Endothelial cell of umbilical vein (primary cell): Measurements from ENCODE around the gene ACIN1. TPM values are rescaled to one million over a fixed set of nuclear protein-coding genes. Genes with fewer than 3 reads are reported as not detected.

ENCODE experiments used
- BruUV-seq: library from RNA; stranded (reverse); fragments of 400-500 nt; replicated peaks from 2 replicates; lab custom pipeline; 2021; lab: Mats Ljungman, UMichigan
- CTCF ChIA-PET: fragments of 300-600, 350-600 bp; sonication (Branson Sonifier 250); formaldehyde crosslinking; loops from one replicate; lab custom pipeline; 2021; ENCODE audit warnings: antibody characterized with exemption, inconsistent platforms; lab: Charles Lee
- POLR2A ChIA-PET: fragments of 300-600, 350-600 bp; sonication (Branson Sonifier 250); formaldehyde crosslinking; loops from one replicate; lab custom pipeline; 2021; ENCODE audit warnings: antibody characterized with exemption, inconsistent platforms; lab: Charles Lee
- DNase-seq: peaks from one replicate; pipeline ENCODE4 v3.0.0-alpha.2; 2011; ENCODE audit warnings: low read depth, low spot score
- FAIRE-seq: peaks from 2 replicates; lab custom pipeline; 2011; peaks lifted over from hg19 to GRCh38; lab: Jason Lieb, UNC
- H2AFZ ChIP-seq: 2 replicates; pipeline ENCODE4 v1.6.0; 2012; ENCODE audit warnings: low read depth, low read length, control low read depth, inconsistent platforms
- H3K27ac ChIP-seq: 2 replicates; pipeline ENCODE4 v1.5.1; 2011; ENCODE audit warnings: low read depth, mild to moderate bottlenecking, control low read depth, low read length, moderate library complexity; ENCODE audit not compliant: insufficient read depth
- H3K27me3 ChIP-seq, 2 experiments: 2 replicates each; pipeline versions ENCODE4 v1.6.0 to v1.6.1; 2011; ENCODE audit warnings: low read length in 2 of 2, mixed read lengths in 1 of 2; ENCODE audit not compliant: control insufficient read depth in 2 of 2, insufficient read depth in 2 of 2
- H3K36me3 ChIP-seq, 2 experiments: 2 replicates in 1 of 2; 3 replicates in 1 of 2; pipeline ENCODE4 v1.5.1; 2011; ENCODE audit warnings: low read length in 2 of 2, mild to moderate bottlenecking in 1 of 2, moderate library complexity in 1 of 2; ENCODE audit not compliant: control insufficient read depth in 2 of 2, insufficient read depth in 2 of 2; ENCODE audit errors: extremely low read depth in 1 of 2
- H3K4me1 ChIP-seq: 3 replicates; pipeline ENCODE4 v1.5.1; 2011; ENCODE audit warnings: mild to moderate bottlenecking, low read length; ENCODE audit not compliant: control insufficient read depth, insufficient read depth; ENCODE audit errors: extremely low read depth
- H3K4me2 ChIP-seq: 2 replicates; pipeline ENCODE4 v1.6.1; 2011; ENCODE audit warnings: low read length, control low read depth, mixed read lengths; ENCODE audit not compliant: insufficient read depth
- H3K4me3 ChIP-seq, 3 experiments: fragments of 200-600 bp in 1 of 3; sonication (generic), shearing (Covaris generic) in 1 of 3; replicated peaks in 1 of 3; 2 replicates each; pipeline ENCODE4 v1.5.1; 2011 to 2016; ENCODE audit warnings: control low read depth in 3 of 3, low read length in 3 of 3, mild to moderate bottlenecking in 2 of 3, inconsistent platforms in 1 of 3, low read depth in 1 of 3, moderate library complexity in 1 of 3; ENCODE audit not compliant: insufficient read depth in 1 of 3
- H3K79me2 ChIP-seq: 2 replicates; pipeline ENCODE4 v1.6.0; 2012; ENCODE audit warnings: low read length, inconsistent platforms; ENCODE audit not compliant: control insufficient read depth, insufficient read depth
- H3K9ac ChIP-seq: replicated peaks from 2 replicates; pipeline ENCODE3; 2011; ENCODE audit warnings: low read length, control low read depth; ENCODE audit not compliant: insufficient read depth; ENCODE audit errors: extremely low read depth
- H3K9me1 ChIP-seq: replicated peaks from 3 replicates; pipeline ENCODE4 v1.6.0; 2011; ENCODE audit warnings: mild to moderate bottlenecking, low read length; ENCODE audit not compliant: control insufficient read depth, insufficient read depth; ENCODE audit errors: extremely low read depth
- H3K9me3 ChIP-seq: replicated peaks from 2 replicates; pipeline ENCODE4 v1.5.1; 2012; ENCODE audit warnings: low read length, inconsistent platforms; ENCODE audit not compliant: control insufficient read depth, insufficient read depth
- H4K20me1 ChIP-seq: replicated peaks from 2 replicates; pipeline ENCODE3; 2011; ENCODE audit warnings: mild to moderate bottlenecking, low read length; ENCODE audit not compliant: control insufficient read depth, insufficient read depth; ENCODE audit errors: extremely low read depth
- EZH2 ChIP-seq: IDR thresholded peaks from 2 replicates; pipeline ENCODE4 v1.6.1; 2012; ENCODE audit warnings: borderline replicate concordance, low read depth, mild to moderate bottlenecking, moderate library complexity, low read length, inconsistent platforms; ENCODE audit not compliant: severe bottlenecking
- FOS ChIP-seq: IDR thresholded peaks from 2 replicates; pipeline ENCODE4 v1.6.1; 2011; ENCODE audit warnings: mild to moderate bottlenecking, low read length, moderate library complexity, borderline replicate concordance; ENCODE audit not compliant: insufficient read depth
- GATA2 ChIP-seq: IDR thresholded peaks from 2 replicates; pipeline ENCODE4 v1.7.0; 2011; ENCODE audit warnings: low read depth, mild to moderate bottlenecking, moderate library complexity, mixed read lengths, low read length; ENCODE audit not compliant: insufficient read length, insufficient read depth
- JUN ChIP-seq: IDR thresholded peaks from 2 replicates; pipeline ENCODE4 v1.6.1; 2011; ENCODE audit warnings: borderline replicate concordance, low read depth; ENCODE audit not compliant: insufficient read length, insufficient read depth
- MAX ChIP-seq: IDR thresholded peaks from 2 replicates; pipeline ENCODE4 v1.6.1; 2011; ENCODE audit not compliant: insufficient read depth, insufficient read length
- MYC ChIP-seq: IDR thresholded peaks from one replicate; pipeline ENCODE4 v1.6.1; 2011; ENCODE audit warnings: mild to moderate bottlenecking, low read depth, low read length
- POLR2A ChIP-seq: IDR thresholded peaks from 2 replicates; pipeline ENCODE4 v1.6.1; 2012; ENCODE audit warnings: low read depth, mild to moderate bottlenecking, control low read depth, low read length
- POLR2AphosphoS5 ChIP-seq: IDR thresholded peaks from 2 replicates; pipeline ENCODE4 v1.6.1; 2012; ENCODE audit warnings: low read depth, mild to moderate bottlenecking, control low read depth, low read length, moderate library complexity; ENCODE audit not compliant: insufficient read depth
- dilution Hi-C: fragments of 300-500 bp; cut with MboI; formaldehyde crosslinking; loops from one replicate; pipeline ENCODE4 v1.15.0; 2019; ENCODE audit warnings: low sequenced_read_pairs; ENCODE audit not compliant: extremely low pct_ligation_motif_present
- intact Hi-C: fragments of 100-400 bp; cut with micrococcal nuclease; formaldehyde crosslinking; loops from one replicate; pipeline ENCODE4 v1.10.0; 2022
- polyA plus RNA-seq, 4 experiments: library from polyadenylated mRNA; depleted of rRNA in 3 of 4; stranded (reverse) in 3 of 4; unstranded in 1 of 4; fragments of >200 nt; gene quantifications; 2 replicates each; pipeline versions ENCODE4 v1.2.1 to v1.2.3, GENCODE V29; 2011 to 2012; ENCODE audit warnings: missing spikeins in 1 of 4
- total RNA-seq: library from RNA; stranded (reverse); gene quantifications from 2 replicates; pipeline ENCODE4 v1.2.3, GENCODE V29; 2021
- TF ChIP-seq, protein P1 (sequence below), 2 donors: IDR thresholded peaks; 1 replicate in 1 of 2; 2 replicates in 1 of 2; pipeline ENCODE4 v1.5.1; 2011; ENCODE audit warnings: low read length in 2 of 2, mild to moderate bottlenecking in 2 of 2, moderate library complexity in 2 of 2, control low read depth in 1 of 2, inconsistent platforms in 1 of 2, low read depth in 1 of 2; ENCODE audit not compliant: insufficient read depth in 1 of 2; ENCODE audit errors: extremely low read depth in 1 of 2

Gene ACIN1
- total and polyA plus RNA-seq, 2 donors (not counting 3 experiments of a cell fraction or from before 2014, with no cell fraction given), result 146 to 240 TPM

DNA sequence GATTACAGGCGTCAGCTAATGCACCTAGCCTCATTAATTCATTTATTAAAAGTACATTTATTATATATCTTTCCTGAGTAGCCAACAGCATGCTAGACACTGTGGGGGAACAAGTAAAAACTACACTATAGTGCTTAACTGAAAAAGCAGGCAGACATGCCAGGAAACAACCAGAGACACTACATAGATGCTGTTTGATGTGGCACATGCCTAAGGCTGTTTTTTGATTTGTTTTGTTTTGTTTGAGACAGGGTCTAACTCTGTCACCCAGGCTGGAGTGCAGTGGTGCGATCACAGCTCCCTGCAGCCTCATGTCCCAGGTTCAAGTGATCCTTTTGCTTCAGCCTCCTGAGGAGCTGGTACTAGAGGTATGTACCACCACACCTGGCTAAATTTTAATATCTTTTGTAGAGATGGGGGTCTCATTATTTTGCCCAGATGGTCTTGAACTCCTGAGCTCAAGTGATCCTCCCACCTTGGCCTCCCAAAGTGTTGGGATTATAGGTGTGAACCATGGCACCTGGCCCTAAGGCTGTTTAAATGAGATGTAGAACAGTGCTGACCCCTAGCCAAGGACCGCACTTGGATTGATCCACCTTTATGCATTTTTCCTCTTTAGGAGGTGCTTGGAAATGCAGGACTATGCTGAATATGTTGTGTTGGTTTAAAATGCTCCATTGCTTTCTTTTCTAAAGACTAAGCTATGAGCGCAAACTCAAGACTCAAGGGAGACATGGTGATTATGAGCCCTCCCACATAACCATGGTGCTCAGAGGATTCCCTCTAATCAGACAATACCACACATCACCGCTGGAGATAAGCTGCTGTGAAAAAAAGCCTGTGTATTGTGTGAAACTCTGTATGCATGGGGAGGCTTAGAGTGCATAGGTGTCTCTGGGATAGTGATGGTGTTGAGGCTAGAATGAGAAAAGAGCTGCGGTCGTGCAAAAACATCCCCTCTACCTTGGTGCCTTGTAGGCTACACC, 74.5 kb downstream of the ACIN1 start:
- TF ChIP-seq POLR2A (no peak), MAX (no peak), POLR2AphosphoS5 (no peak), MYC (no peak), FOS (no peak), GATA2 (no peak), EZH2 (no peak), JUN (no peak)
- TF ChIP-seq, protein P1, sequence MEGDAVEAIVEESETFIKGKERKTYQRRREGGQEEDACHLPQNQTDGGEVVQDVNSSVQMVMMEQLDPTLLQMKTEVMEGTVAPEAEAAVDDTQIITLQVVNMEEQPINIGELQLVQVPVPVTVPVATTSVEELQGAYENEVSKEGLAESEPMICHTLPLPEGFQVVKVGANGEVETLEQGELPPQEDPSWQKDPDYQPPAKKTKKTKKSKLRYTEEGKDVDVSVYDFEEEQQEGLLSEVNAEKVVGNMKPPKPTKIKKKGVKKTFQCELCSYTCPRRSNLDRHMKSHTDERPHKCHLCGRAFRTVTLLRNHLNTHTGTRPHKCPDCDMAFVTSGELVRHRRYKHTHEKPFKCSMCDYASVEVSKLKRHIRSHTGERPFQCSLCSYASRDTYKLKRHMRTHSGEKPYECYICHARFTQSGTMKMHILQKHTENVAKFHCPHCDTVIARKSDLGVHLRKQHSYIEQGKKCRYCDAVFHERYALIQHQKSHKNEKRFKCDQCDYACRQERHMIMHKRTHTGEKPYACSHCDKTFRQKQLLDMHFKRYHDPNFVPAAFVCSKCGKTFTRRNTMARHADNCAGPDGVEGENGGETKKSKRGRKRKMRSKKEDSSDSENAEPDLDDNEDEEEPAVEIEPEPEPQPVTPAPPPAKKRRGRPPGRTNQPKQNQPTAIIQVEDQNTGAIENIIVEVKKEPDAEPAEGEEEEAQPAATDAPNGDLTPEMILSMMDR (IDR thresholded peaks at IDR 0.05; ENCODE audit: extremely low read depth in 1 of 2, insufficient read depth in 1 of 2, low read depth in 1 of 2, low read length in 2 of 2), result no peak
- no peak for DNase-seq
- POLR2A ChIA-PET, result no interaction called here
- Histone ChIP-seq H3K4me1 (no peaks in the 10 kb centered on the region), H3K4me3 (no peak overlapping the region), H3K9me1 (no peaks in the 10 kb centered on the region), H3K27me3 (no peaks in the 10 kb centered on the region), H3K4me2 (no peak overlapping the region), H4K20me1 (no peaks in the 10 kb centered on the region), H3K27ac (no peak overlapping the region), H3K9me3 (no peaks in the 10 kb centered on the region), H2AFZ (no peak overlapping the region), H3K36me3 (peaks cover 3% of the 10 kb centered on the region in 2 experiments), H3K79me2 (no peaks in the 10 kb centered on the region), H3K9ac (no peak overlapping the region)
- dilution Hi-C loops (no loop called here), intact Hi-C loops (no loop called here)
- FAIRE-seq, result no peak
- CTCF ChIA-PET, result interaction anchor here (1.0 to 2.8 kb wide), 3 partner anchors 25 to 47 kb away, joined by 3 to 15 read pairs (median 3); no protein-coding TSS in a partner anchor
- BruUV-seq, result no TSS peak
